SH-SY5Y (cell line): ENCODE results near the gene PSMD6.

Experiments
- GATA2 ChIP-seq: IDR thresholded peaks from 2 replicates; pipeline ENCODE4 v1.6.1; 2011; ENCODE audit warnings: mild to moderate bottlenecking, low read depth, low read length
- GATA3 ChIP-seq: IDR thresholded peaks from 2 replicates; pipeline ENCODE4 v1.6.1; 2011; ENCODE audit warnings: low read depth, mild to moderate bottlenecking, low read length, moderate library complexity

GRCh38 chr3:64023861-64024223, 548 bp upstream of the PSMD6 start:
- TF ChIP-seq GATA3 (no peak), GATA2 (no peak)
